Measurements from ENCODE around the gene GEMIN2.

- TF ChIP-seq CTCF (IDR thresholded peaks at IDR 0.05): no peak
- no peak for TF ChIP-seq EZH2 (IDR thresholded peaks at IDR 0.05)
Observed at GRCh38 chr14:39138440-39138839, 24.3 kb downstream of the GEMIN2 start.
